Measurements from ENCODE around the gene POLR2E. TPM values are rescaled to one million over a fixed set of nuclear protein-coding genes. Genes with fewer than 3 reads are reported as not detected.

The POLR2E gene
- total RNA-seq, 2 donors from 2014 or later: 152 to 169 TPM

- WGBS: 24% methylated on average over 37 of the region's 44 CpGs
- Histone ChIP-seq H3K27me3 (replicated peaks; ENCODE audit: insufficient read depth) (no peaks in the 10 kb centered on the region), H3K4me3 (no peak overlapping the region), H3K36me3 (peaks cover 18 to 34% of the 10 kb centered on the region in 2 donors), H3K9me3 (no peaks in the 10 kb centered on the region), H3K27ac (peak overlapping the region; percentile 87), H3K4me1 (replicated peaks) (peaks cover 13% of the 10 kb centered on the region)
- DNase-seq (ENCODE audit: low spot score): peak; percentile 95
- TF ChIP-seq CTCF (IDR thresholded peaks at IDR 0.05) (peak; percentile 90 to 98 (median 96)), POLR2A (IDR thresholded peaks at IDR 0.05) (peak; percentile 48), POLR2AphosphoS5 (IDR thresholded peaks at IDR 0.05) (peak; percentile 87)
- intact Hi-C loops (cut with DNase I): loop anchor here (5.0 kb wide), 1 partner anchor 79 kb away; no protein-coding TSS in a partner anchor
Observed at GRCh38 chr19:1113030-1113985, 18.1 kb upstream of the POLR2E start.

GRCh38 chr19:1112268-1113029 is 17.3 kb upstream of the POLR2E start:
- Histone ChIP-seq H3K4me3 (no peak overlapping the region), H3K9me3 (no peaks in the 10 kb centered on the region), H3K27ac (peak overlapping the region; percentile 87), H3K36me3 (peaks cover 15 to 40% of the 10 kb centered on the region in 2 donors), H3K27me3 (replicated peaks; ENCODE audit: insufficient read depth) (no peaks in the 10 kb centered on the region), H3K4me1 (replicated peaks) (peaks cover 13% of the 10 kb centered on the region)
- peak; percentile 96 for DNase-seq (ENCODE audit: low spot score)
- intact Hi-C loops (cut with DNase I): loop anchor here (5.0 kb wide), 1 partner anchor 80 kb away; no protein-coding TSS in a partner anchor
- TF ChIP-seq POLR2AphosphoS5 (IDR thresholded peaks at IDR 0.05) (peak; percentile 90), CTCF (IDR thresholded peaks at IDR 0.05) (no peak), POLR2A (IDR thresholded peaks at IDR 0.05) (peak; percentile 7)
- 65% methylated on average over 51 of the region's 71 CpGs for WGBS

- TF ChIP-seq CTCF (IDR thresholded peaks at IDR 0.05) (no peak), POLR2AphosphoS5 (IDR thresholded peaks at IDR 0.05) (no peak), POLR2A (IDR thresholded peaks at IDR 0.05) (no peak)
- intact Hi-C loops (cut with DNase I): loop anchor here (5.0 kb wide), 1 partner anchor 81 kb away; no protein-coding TSS in a partner anchor
- Histone ChIP-seq H3K27ac (peak overlapping the region; percentile 87), H3K36me3 (peaks cover 8 to 38% of the 10 kb centered on the region in 2 donors), H3K4me1 (replicated peaks) (peaks cover 13% of the 10 kb centered on the region), H3K4me3 (no peak overlapping the region), H3K9me3 (no peaks in the 10 kb centered on the region), H3K27me3 (replicated peaks; ENCODE audit: insufficient read depth) (no peaks in the 10 kb centered on the region)
- DNase-seq (ENCODE audit: low spot score): no peak
- WGBS: 61% methylated on average over 13 of the region's 18 CpGs
Observed at GRCh38 chr19:1111641-1112267, 16.6 kb upstream of the POLR2E start.

- WGBS: 79% methylated on average over 18 of the region's 18 CpGs
Observed at GRCh38 chr19:1110809-1111640, 15.8 kb upstream of the POLR2E start.

More at GRCh38 chr19:1110809-1111640, 15.8 kb upstream of the POLR2E start:
- no peaks in the 10 kb centered on the region for H3K27me3 ChIP-seq (replicated peaks; ENCODE audit: insufficient read depth)
- H3K27ac ChIP-seq: peak overlapping the region; percentile 87
- peaks cover 14% of the 10 kb centered on the region for H3K4me1 ChIP-seq (replicated peaks)
- no peak for DNase-seq (ENCODE audit: low spot score)
- no peaks in the 10 kb centered on the region for H3K9me3 ChIP-seq
- intact Hi-C loops (cut with DNase I): loop anchor here (5.0 kb wide), 1 partner anchor 81 kb away; no protein-coding TSS in a partner anchor
- no peak overlapping the region for H3K4me3 ChIP-seq
- peaks cover 5 to 40% of the 10 kb centered on the region in 2 donors for H3K36me3 ChIP-seq
- TF ChIP-seq CTCF (IDR thresholded peaks at IDR 0.05): no peak
- no peak for TF ChIP-seq POLR2A (IDR thresholded peaks at IDR 0.05)
- no peak for TF ChIP-seq POLR2AphosphoS5 (IDR thresholded peaks at IDR 0.05)

Measured in prostate gland (tissue), 2 donors.